Lung (tissue), 12 donors: Measurements from ENCODE around the gene PDLIM3. TPM values are rescaled to one million over a fixed set of nuclear protein-coding genes. Genes with fewer than 3 reads are reported as not detected.

Source experiments
- ATAC-seq: fragments of 200-7000 bp; cut with Tn5 transposase; one replicate; pipeline ENCODE4 v1.9.1; 2020; ENCODE audit warnings: moderate number of reproducible peaks; ENCODE audit not compliant: insufficient read depth, low FRiP score
- DNase-seq, 3 donors: peaks; one replicate each; pipeline ENCODE4 v3.0.0-alpha.2; 2013 to 2017
- H3K27ac ChIP-seq, 2 donors: one replicate each; pipeline ENCODE4 v1.5.1; 2013; ENCODE audit warnings: mild to moderate bottlenecking in 2 of 2, moderate library complexity in 2 of 2, control low read depth in 1 of 2, inconsistent platforms in 1 of 2, low read depth in 1 of 2, low read length in 1 of 2
- H3K27me3 ChIP-seq, 3 donors: one replicate each; pipeline ENCODE4 v1.5.1; 2013; ENCODE audit warnings: low read length in 2 of 3; ENCODE audit not compliant: control insufficient read depth in 3 of 3, insufficient read depth in 3 of 3
- H3K36me3 ChIP-seq, 4 donors: one replicate each; pipeline ENCODE4 v1.5.1; 2013; ENCODE audit warnings: low read length in 4 of 4, mild to moderate bottlenecking in 1 of 4, moderate library complexity in 1 of 4; ENCODE audit not compliant: control insufficient read depth in 4 of 4, insufficient read depth in 4 of 4
- H3K4me1 ChIP-seq, 5 donors: one replicate each; pipeline ENCODE4 v1.5.1; 2013; ENCODE audit warnings: low read length in 5 of 5, mild to moderate bottlenecking in 2 of 5, moderate library complexity in 1 of 5; ENCODE audit not compliant: control insufficient read depth in 5 of 5, insufficient read depth in 5 of 5
- H3K4me3 ChIP-seq: one replicate; pipeline ENCODE4 v1.5.1; 2013; ENCODE audit warnings: mild to moderate bottlenecking, control low read depth, moderate library complexity
- H3K9ac ChIP-seq, 2 donors: one replicate each; pipeline ENCODE4 v1.5.1; 2013; ENCODE audit warnings: low read length in 2 of 2, control low read depth in 1 of 2; ENCODE audit not compliant: insufficient read depth in 1 of 2
- H3K9me3 ChIP-seq, 4 donors: one replicate each; pipeline ENCODE4 v1.5.1; 2013; ENCODE audit warnings: low read length in 3 of 4, mild to moderate bottlenecking in 1 of 4, moderate library complexity in 1 of 4; ENCODE audit not compliant: control insufficient read depth in 4 of 4, insufficient read depth in 3 of 4
- WGBS, 2 donors: extraction: QIAGEN DNeasy Blood & Tissue Kit; methylation state at CpG; one replicate each; pipeline ENCODE4 v1.1.7; 2013; 5-methylcytosine and 5-hydroxymethylcytosine counted together
- polyA plus RNA-seq, 2 donors: library from polyadenylated mRNA; stranded (reverse); fragments of 200-250 nt; gene quantifications; one replicate each; pipeline ENCODE4 v1.2.1, GENCODE V29; 2013
- total RNA-seq, 2 donors: library from RNA; depleted of rRNA in 1 of 2; stranded (reverse); fragments of >200 nt in 1 of 2; gene quantifications; one replicate each; pipeline ENCODE4 v1.2.1, GENCODE V29; 2014 to 2021
- TF ChIP-seq, protein P1 (sequence below): IDR thresholded peaks from 2 replicates; pipeline ENCODE4 v1.5.1; 2012; ENCODE audit warnings: mild to moderate bottlenecking; ENCODE audit errors: control extremely low read depth, extremely low read depth
- donor health status: control.
- donor health status: control.
- donor health status: Bipolar disorder and iron deficiency.
- donor health status: healthy.
- donor health status: DM: yes; HTN: yes; CAD: no.

The PDLIM3 gene
- total and polyA plus RNA-seq, 4 donors, result 21.5 to 58.1 (median 33.9) TPM

GRCh38 chr4:185542626-185543315, 7.5 kb upstream of the PDLIM3 start:
- no peaks in the 10 kb centered on the region for H3K36me3 ChIP-seq
- TF ChIP-seq, protein P1, sequence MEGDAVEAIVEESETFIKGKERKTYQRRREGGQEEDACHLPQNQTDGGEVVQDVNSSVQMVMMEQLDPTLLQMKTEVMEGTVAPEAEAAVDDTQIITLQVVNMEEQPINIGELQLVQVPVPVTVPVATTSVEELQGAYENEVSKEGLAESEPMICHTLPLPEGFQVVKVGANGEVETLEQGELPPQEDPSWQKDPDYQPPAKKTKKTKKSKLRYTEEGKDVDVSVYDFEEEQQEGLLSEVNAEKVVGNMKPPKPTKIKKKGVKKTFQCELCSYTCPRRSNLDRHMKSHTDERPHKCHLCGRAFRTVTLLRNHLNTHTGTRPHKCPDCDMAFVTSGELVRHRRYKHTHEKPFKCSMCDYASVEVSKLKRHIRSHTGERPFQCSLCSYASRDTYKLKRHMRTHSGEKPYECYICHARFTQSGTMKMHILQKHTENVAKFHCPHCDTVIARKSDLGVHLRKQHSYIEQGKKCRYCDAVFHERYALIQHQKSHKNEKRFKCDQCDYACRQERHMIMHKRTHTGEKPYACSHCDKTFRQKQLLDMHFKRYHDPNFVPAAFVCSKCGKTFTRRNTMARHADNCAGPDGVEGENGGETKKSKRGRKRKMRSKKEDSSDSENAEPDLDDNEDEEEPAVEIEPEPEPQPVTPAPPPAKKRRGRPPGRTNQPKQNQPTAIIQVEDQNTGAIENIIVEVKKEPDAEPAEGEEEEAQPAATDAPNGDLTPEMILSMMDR, result no peak
- DNase-seq (peak; percentile 48 to 73 (median 62)), ATAC-seq (no peak)
- H3K27me3 ChIP-seq, result peaks cover 0 to under 1% (median 0%) of the 10 kb centered on the region in 3 donors
- 78 to 83% methylated on average over 14 of the region's 14 CpGs for WGBS, 2 donors
- H3K4me1 ChIP-seq, result peaks cover 0 to 27% (median 6%) of the 10 kb centered on the region in 5 donors
- no peak overlapping the region for H3K27ac ChIP-seq
- H3K9ac ChIP-seq, result no peak overlapping the region
- H3K9me3 ChIP-seq, result no peaks in the 10 kb centered on the region
- H3K4me3 ChIP-seq, result no peak overlapping the region

- H3K27ac ChIP-seq, result peak overlapping the region; percentile 27 to 47
- H3K4me3 ChIP-seq, result no peak overlapping the region
- TF ChIP-seq, protein P1, result no peak
These were observed 6.0 kb upstream of the PDLIM3 start for GRCh38 chr4:185541251-185541727.

GRCh38 chr4:185540487-185541120, 5.3 kb upstream of the PDLIM3 start:
- H3K36me3 ChIP-seq, result no peaks in the 10 kb centered on the region
- H3K4me1 ChIP-seq, result peaks cover 0 to 35% (median 6%) of the 10 kb centered on the region in 5 donors
- 69 to 72% methylated on average over 3 of the region's 3 CpGs for WGBS, 2 donors
- TF ChIP-seq, protein P1, result no peak
- ATAC-seq, result no peak
- H3K9ac ChIP-seq, result no peak overlapping the region
- no peak overlapping the region for H3K4me3 ChIP-seq
- peak overlapping the region; percentile 10 to 18 for H3K27ac ChIP-seq
- H3K9me3 ChIP-seq, result no peaks in the 10 kb centered on the region
- peak in 2 of 3 donors; percentile 40 to 50 for DNase-seq
- peaks cover 0 to 18% (median 4%) of the 10 kb centered on the region in 3 donors for H3K27me3 ChIP-seq

More at GRCh38 chr4:185541251-185541727, 6.0 kb upstream of the PDLIM3 start:
- DNase-seq, result peak; percentile 56 to 78 (median 68)
- H3K9ac ChIP-seq, result no peak overlapping the region
- no peaks in the 10 kb centered on the region for H3K9me3 ChIP-seq
- no peaks in the 10 kb centered on the region for H3K36me3 ChIP-seq
- H3K4me1 ChIP-seq, result peaks cover 0 to 28% (median 6%) of the 10 kb centered on the region in 5 donors
- 30 to 44% methylated on average over 10 of the region's 10 CpGs for WGBS, 2 donors
- peak; percentile 53 for ATAC-seq
- H3K27me3 ChIP-seq, result peaks cover 0 to 13% (median under 1%) of the 10 kb centered on the region in 3 donors
